ENCODE data around the gene DYRK3.

GRCh38 chr1:206651014-206651413 is 15.7 kb downstream of the DYRK3 start:
- no peak for TF ChIP-seq CTCF (IDR thresholded peaks at IDR 0.05)
- no peak for TF ChIP-seq POLR2A (IDR thresholded peaks at IDR 0.05)

Data from heart left ventricle (tissue), 13 donors.